GM21529 (cell line): ENCODE results near the gene ZNF479.
"Not testable (repeated sequence)": the region's sequence is repeated elsewhere in the genome, so short reads cannot be mapped to it uniquely, and the experiment has no call there.

Experiments used
- ATAC-seq: cut with Tn5 transposase; IDR thresholded peaks from one replicate; pipeline ENCODE4 v1.9.1; 2021; ENCODE audit not compliant: unreplicated experiment

ZNF479 gene

DNA sequence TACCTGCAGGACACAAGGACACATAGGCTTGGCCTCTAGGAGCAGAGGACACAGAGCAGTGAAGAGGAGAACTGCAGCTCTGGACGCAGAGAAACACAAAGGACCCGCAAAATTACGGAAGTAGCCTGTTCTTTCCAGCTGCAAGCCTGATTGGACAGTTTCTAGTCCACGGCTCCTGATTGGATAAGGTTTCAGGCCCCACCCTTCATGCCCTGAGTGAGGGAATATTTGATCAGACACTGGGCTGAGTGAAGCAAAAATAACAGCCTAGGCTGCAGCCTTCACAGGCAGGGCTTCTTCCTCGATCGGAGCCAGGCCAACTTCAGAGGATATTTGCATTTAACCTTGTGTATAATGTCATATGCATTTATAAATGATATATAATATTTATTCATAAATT, at the start of gene ZNF479:
Gene ZNF479, minus strand, starts transcription at position 101 of the 400 bp plus-strand sequence. CDS start 112 bp downstream, outside the sequence.
- not testable (repeated sequence) for ATAC-seq

DNA sequence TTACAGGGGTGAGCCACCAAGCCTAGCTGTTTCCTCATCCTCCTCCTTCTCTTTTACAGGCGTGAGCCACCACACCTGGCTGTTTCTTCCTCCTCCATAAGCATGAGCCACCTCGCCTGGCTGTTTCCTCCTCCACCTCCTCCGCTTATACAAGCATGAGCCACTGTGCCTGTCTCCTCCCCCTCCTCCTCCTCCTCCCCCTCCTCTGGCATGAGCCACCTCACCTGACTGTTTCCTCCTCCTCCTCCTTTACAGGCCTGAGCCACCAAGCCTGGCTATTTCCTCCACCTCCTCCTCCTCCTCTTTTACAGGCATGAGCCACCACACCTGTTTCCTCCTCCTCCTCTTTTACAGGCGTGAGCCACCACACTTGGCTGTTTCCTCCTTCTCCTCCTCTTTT, 49.8 kb upstream of the ZNF479 start:
- no peak for ATAC-seq

DNA sequence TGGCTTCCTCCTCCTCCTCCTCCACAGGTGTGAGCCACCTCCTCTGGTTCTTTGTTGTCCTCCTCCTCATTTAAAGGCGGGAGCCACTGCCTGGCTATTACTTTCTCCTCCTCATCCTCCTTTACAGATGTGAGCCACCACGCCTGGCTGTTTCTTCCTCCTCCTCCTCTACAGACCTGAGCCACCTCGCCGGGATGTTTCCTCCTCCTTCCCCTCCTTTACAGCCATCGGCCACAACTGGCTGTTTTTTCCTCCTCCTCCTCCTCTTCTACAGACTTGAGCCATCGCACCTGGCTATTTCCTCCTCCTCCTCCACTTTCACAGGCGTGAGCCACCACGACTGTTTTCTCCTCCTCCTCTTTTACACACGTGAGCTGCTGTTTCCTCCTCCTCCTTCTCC, 49.0 kb upstream of the ZNF479 start:
- ATAC-seq: no peak

DNA sequence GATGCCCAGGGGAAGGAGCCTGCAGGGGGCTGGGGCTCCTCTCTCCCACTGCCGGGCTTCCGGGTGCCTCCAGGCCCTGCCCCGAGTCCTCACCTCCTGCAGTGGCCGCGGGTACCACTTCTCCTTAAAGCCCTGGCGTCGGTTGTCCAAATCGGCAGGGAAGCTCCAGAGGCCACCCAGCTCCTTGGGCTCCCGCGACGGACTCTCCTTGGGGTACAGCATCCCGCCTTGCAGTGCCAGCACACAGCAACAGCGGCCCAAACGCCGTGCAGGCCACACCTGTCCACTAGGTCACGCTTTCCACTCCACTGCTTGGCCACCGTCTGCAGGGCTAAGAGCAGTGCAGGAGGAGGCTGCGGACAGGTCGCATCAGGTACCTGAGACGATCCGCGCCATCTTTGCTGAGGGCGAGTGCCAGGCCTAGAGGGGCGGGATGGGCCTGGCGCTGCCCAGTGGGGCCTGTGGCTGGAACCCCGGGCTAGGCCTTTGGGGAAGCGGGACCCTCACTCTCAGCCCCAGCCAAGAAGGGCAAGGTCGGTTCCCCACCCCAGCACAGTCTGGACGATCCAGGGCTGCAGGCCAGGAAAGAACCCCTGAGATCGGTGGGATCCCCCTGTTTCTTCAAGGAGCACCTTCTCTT, 47.7 kb upstream of the ZNF479 start:
- ATAC-seq: no peak

DNA sequence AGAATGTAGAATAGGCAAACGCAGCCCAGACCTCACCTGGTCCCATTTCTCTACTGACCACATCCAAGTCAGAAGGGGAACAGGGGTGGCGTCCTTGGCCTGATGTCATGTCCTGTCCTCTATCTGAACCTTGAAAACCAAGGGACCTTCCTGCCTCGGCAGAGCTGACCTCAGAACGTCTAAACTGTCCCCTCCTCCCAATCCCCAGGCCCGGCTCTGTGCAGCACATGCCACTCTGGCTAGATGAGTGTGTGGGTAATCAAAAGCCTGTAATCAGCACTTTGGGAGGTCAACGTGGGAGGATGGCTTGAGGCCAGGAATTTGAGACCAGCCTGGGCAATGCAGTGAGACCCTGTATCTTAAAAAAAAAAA, 46.5 kb upstream of the ZNF479 start:
- ATAC-seq: no peak

- ATAC-seq: no peak
Measured at GRCh38 chr7:57177856-57178767, 45.9 kb upstream of the ZNF479 start.

DNA sequence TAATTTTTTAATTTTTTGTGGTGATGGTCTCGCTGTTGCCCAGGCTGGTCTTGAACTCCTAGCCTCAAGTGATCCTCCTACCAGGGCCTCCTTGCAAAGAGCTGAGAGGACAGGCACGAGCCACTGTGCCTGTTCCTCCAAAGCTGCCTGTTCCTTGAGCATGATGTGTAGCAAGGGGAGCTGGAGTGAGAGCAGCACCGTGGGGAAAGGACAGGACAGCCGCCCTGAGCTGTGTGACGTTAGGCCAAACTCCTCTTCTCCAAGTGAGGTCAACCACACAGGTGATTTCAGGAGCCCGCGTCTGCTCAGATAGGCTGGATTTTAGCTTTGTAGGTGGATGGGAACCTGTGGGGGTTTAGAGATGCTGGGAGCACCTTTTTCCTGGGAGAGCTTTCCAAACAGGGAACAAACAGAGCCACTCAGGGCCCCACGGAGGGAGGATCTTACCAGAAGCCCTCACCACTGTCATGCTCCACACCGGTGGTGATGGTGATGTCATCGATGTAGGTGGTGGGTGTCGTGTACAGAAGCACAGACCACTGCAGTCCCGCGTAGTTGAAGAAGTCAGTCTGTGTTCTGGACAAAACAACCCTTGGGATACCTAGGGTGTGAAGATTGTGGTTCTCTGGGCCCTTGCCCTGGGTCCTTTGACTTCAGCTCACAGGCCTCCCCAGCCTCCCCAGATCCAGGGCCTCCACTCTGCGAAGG, 44.8 kb upstream of the ZNF479 start:
- no peak for ATAC-seq

GRCh38 chr7:57165285-57165899, 33.2 kb upstream of the ZNF479 start:
- no peak for ATAC-seq

DNA sequence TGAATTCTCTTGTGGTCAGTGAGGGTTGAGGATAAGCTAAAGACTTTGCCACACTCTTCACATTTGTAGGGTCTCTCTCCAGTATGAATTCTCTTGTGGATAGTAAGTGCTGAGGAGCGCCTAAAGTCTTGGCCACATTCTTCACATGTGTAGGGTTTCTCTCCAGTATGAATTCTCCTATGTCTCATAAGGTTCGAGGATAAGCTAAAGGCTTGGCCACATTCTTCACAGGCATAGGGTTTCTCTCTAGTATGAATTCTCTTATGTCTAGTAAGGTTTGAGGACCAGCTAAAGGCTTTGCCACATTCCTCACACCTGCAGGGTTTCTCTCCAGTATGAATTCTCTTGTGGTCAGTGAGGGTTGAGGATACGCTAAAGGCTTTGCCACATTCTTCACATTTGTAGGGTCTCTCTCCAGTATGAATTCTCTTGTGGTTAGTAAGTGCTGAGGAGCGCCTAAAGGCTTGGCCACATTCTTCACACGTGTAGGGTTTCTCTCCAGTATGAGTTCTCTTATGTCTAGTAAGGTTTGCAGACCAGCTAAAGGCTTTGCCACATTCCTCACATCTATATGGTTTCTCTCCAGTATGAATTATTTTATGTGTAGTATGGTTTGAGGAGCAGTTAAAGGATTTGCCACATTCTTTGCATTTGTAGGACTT, 12.0 kb downstream of the ZNF479 start:
- not testable (repeated sequence) for ATAC-seq
